ENCODE data around the gene THSD7A.

THSD7A gene

GRCh38 chr7:11699666-11700065, 132.3 kb downstream of the THSD7A start:
- no peak for DNase-seq

GRCh38 chr7:11698384-11698871, 133.6 kb downstream of the THSD7A start:
- no peak for DNase-seq

- DNase-seq: no peak
Observed at GRCh38 chr7:11690395-11690794, 141.6 kb downstream of the THSD7A start.

- DNase-seq: no peak
Observed at GRCh38 chr7:11689096-11689495, 142.9 kb downstream of the THSD7A start.

GRCh38 chr7:11681461-11681860, 150.5 kb downstream of the THSD7A start:
- DNase-seq: no peak

- no peak for DNase-seq
Observed at GRCh38 chr7:11675163-11675562, 156.8 kb downstream of the THSD7A start.

GRCh38 chr7:11668727-11669126, 163.3 kb downstream of the THSD7A start:
- DNase-seq: no peak

- DNase-seq: no peak
Observed at GRCh38 chr7:11667810-11668185, 164.2 kb downstream of the THSD7A start.

GRCh38 chr7:11667071-11667809, 164.8 kb downstream of the THSD7A start:
- no peak for DNase-seq

GRCh38 chr7:11665357-11665756, 166.6 kb downstream of the THSD7A start:
- peak; percentile 9 for DNase-seq

- DNase-seq: no peak
Observed at GRCh38 chr7:11655642-11656041, 176.4 kb downstream of the THSD7A start.

GRCh38 chr7:11655163-11655562, 176.8 kb downstream of the THSD7A start:
- no peak for DNase-seq

- DNase-seq: no peak
Observed at GRCh38 chr7:11650500-11650899, 181.5 kb downstream of the THSD7A start.

GRCh38 chr7:11650030-11650429, 182.0 kb downstream of the THSD7A start:
- no peak for DNase-seq

GRCh38 chr7:11648980-11649379, 183.0 kb downstream of the THSD7A start:
- DNase-seq: no peak

- DNase-seq: no peak
Observed at GRCh38 chr7:11648101-11648500, 183.9 kb downstream of the THSD7A start.

- no peak for DNase-seq
Observed at GRCh38 chr7:11642841-11643240, 189.2 kb downstream of the THSD7A start.

GRCh38 chr7:11642276-11642675, 189.7 kb downstream of the THSD7A start:
- no peak for DNase-seq

GRCh38 chr7:11638011-11638774, 193.8 kb downstream of the THSD7A start:
- no peak for DNase-seq

- DNase-seq: no peak
Observed at GRCh38 chr7:11636274-11636673, 195.7 kb downstream of the THSD7A start.

- DNase-seq: no peak
Observed at GRCh38 chr7:11633310-11633709, 198.7 kb downstream of the THSD7A start.

- DNase-seq: no peak
Observed at GRCh38 chr7:11630355-11630754, 201.6 kb downstream of the THSD7A start.

- DNase-seq: no peak
Observed at GRCh38 chr7:11625669-11626068, 206.3 kb downstream of the THSD7A start.

- DNase-seq: no peak
Observed at GRCh38 chr7:11623093-11623678, 208.8 kb downstream of the THSD7A start.

Data from NCI-H2107 (cell line).